HG02981 (cell line): ENCODE measurements around the gene AGXT.

ENCODE experiments used
- ATAC-seq: cut with Tn5 transposase; IDR thresholded peaks from one replicate; pipeline ENCODE4 v1.9.1; 2021; ENCODE audit warnings: mild to moderate bottlenecking, moderate library complexity; ENCODE audit not compliant: unreplicated experiment

Gene AGXT

GRCh38 chr2:240884221-240884620 is 15.6 kb downstream of the AGXT start:
- ATAC-seq: no peak

DNA sequence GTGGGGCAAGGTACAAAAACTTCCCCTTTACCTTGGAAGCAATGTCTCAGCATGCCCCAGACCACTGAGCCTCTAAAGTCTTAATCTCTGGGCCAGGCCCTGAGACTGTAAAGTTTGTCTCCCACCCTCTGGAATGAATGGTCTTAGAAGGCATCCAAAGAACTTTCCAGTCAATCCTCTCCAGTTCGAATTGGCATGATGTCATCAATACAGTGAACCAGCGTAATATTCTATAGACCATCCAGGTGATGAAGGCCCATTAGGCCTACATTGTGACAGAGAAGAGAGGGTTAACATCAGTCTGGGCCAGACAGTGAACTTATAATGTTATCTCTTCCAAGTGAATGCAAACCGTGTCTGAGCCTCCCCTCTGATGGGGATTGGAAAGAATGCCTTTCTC is 16.1 kb downstream of the AGXT start:
- no peak for ATAC-seq

DNA sequence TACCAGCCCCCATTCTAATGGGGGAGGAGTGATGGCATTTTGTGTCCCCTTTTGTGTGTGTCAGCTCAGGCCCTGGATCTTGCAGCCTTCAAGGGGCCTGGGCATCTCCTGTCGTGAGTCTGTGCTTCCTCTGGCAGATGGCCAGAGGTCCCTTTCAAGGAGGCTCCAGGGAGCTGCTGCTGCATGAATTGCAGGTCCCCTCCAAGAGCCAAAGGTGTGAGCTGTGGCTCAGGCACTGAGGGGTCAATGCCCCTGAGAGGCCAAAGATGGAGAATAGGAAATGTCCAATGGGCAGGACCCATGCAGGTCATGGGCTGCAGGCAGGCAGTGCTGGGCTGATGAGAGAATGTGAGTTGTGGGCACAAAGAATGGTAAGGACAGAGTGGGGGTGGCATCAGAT is 16.9 kb downstream of the AGXT start:
- no peak for ATAC-seq

GRCh38 chr2:240886023-240886565 is 17.5 kb downstream of the AGXT start:
- ATAC-seq: no peak

DNA sequence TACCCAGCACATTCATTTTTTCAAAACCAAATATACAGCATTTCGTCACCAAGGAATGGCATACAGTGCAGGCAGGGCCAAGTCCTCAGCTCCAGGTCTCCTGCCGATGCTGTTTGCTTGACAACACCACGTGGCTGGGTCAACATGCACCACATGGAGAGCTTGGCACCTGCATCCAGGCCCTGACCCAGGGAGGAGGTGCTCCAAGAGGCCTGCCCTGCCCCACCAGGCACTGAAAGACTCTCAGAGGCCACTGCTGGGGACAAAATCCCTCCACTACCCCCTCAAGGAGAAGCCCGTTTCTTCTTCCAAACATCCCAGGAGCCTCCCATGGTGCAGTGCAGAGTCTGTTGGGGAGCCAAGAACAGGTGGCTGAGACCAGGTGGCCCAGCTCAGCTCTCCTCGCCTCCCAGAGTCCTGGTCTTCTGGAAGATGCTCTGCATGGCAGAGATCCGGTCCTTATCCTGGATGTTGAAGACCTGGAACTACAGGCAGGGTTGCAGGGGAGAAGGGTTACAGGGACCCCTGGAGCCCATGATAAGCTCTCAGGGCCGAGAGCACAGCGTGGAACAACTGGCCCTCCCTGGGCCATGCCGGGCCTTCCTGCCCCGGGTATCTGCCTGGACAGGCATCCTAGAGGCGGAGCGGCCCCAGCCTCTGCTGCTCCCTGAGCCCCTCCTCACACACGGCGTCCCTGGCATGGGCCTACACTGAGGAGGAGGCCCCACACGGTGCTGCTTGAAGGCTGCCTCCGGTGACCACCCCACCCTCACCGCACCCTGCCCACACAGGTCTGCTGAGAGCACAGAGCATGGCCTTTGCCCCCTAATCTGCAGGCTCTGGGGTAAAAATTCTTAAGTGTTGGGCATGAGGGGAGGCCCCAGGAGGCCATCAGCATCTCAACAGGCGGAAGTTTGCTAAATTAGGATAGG is 18.3 kb downstream of the AGXT start:
- no peak for ATAC-seq

DNA sequence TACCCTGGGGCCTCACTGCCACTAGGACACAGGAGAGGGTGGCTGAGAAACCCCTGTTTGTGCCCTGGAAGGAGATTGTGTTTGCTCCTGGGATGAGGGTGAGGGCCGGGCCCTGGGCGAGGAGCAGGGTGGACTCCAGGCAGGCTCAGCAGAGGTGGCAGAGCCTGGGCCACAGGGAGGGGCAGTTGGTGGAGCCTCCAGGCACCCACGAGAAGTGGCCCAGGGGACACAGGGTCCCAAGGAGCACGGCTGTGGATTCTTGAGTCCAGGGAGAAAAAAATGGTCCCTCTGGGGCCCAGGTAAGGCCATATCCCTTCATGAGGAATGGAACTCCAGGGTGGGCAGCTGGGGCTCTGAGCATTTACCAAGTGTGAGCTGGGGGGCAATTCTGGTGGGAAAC is 19.0 kb downstream of the AGXT start:
- no peak for ATAC-seq

- no peak for ATAC-seq
Observed at GRCh38 chr2:240888130-240888889, 19.7 kb downstream of the AGXT start.

- no peak for ATAC-seq
Observed at GRCh38 chr2:240888890-240889573, 20.4 kb downstream of the AGXT start.

GRCh38 chr2:240889601-240890560 is 21.3 kb downstream of the AGXT start:
- no peak for ATAC-seq

GRCh38 chr2:240890691-240891090 is 22.1 kb downstream of the AGXT start:
- ATAC-seq: no peak

GRCh38 chr2:240891492-240892340 is 23.1 kb downstream of the AGXT start:
- no peak for ATAC-seq

DNA sequence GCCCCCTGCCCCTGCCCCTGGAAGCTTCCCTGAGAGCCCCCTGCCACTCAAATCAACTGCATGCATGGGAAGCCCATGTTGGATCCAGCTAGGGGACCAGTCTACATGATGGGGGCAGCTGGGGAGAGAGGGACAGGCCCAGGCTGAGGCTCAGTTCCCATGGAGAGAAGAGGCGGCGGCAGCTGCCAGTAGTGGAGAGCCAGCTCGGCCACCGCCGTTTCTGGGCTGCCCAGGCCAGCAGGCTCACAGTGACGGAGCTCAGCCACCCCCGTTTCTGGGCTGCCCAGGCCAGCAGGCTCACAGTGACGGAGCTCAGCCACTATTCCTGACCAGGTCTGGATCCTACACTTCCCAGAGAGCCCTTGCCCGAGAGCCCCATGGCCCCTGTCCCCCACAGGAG is 23.7 kb downstream of the AGXT start:
- ATAC-seq: no peak

- ATAC-seq: no peak
Observed at GRCh38 chr2:240892925-240893324, 24.3 kb downstream of the AGXT start.

DNA sequence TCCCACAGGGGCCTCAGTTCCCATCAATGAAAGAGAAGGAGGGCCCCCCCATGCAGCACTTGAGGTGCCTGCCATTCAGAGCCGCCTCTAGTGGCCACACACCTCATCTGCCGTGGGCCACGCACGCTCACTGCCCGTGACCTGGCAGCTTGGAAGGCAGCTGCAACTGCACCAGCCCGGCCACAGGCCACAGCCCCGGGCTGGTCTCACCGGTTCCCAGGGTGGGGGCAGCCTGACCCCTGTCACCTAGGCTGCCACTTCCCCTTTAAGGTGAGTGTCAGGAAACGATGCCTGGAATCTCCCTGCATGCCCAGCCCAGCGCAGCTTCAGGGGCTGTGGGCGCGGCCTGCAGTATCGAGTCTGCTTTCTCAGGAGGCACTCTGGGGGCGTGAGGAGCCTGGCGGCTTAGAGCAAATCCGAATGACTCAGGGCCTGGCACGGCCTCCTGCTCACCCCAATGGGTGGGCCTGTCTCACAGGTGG is 24.8 kb downstream of the AGXT start:
- ATAC-seq: no peak

- no peak for ATAC-seq
Observed at GRCh38 chr2:240894006-240894405, 25.4 kb downstream of the AGXT start.

GRCh38 chr2:240894836-240895558 is 26.4 kb downstream of the AGXT start:
- no peak for ATAC-seq

GRCh38 chr2:240895656-240896388 is 27.2 kb downstream of the AGXT start, which contains the start of gene MAB21L4:
Gene MAB21L4, minus strand, starts transcription at chr2:240896156. Its CDS starts 159 bp downstream, at chr2:240895997.
- ATAC-seq: no peak

DNA sequence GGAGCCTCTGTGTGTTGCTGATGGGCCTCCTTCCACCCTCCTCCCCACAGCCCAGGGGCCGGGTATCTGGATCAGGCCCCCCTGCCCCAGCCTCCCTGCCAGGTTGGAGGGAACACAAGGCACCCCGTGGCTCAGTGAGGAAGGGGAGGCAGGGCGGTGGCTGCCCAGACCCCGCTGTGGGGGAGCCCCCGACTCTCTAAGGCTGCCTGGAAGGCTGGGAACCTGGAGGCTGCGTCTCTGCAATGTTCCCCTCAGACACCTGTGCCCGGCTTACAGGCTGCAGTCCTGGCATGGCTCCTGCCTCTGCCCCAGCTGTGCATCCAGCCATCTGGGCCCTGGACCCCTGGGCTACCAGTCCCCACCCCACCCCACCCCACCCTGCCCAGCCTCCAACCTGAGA is 27.8 kb downstream of the AGXT start:
- ATAC-seq: no peak
